ENCODE measurements around the gene TRMU. TPM values are rescaled to one million over a fixed set of nuclear protein-coding genes. Genes with fewer than 3 reads are reported as not detected.

Gene TRMU
- total and polyA plus RNA-seq, 2 donors (not counting 3 experiments of a cell fraction or from before 2014, with no cell fraction given): 42.4 to 65.7 TPM

- no peaks in the 10 kb centered on the region for H3K36me3 ChIP-seq (ENCODE audit: control insufficient read depth in 2 of 2, extremely low read depth in 1 of 2, insufficient read depth in 2 of 2, low read length in 2 of 2)
- no peaks in the 10 kb centered on the region for H3K9me3 ChIP-seq (replicated peaks; ENCODE audit: control insufficient read depth, insufficient read depth, low read length)
- BruUV-seq (replicated peaks): no TSS peak
- no peaks in the 10 kb centered on the region for H3K27me3 ChIP-seq (ENCODE audit: control insufficient read depth in 2 of 2, insufficient read depth in 2 of 2, low read length in 2 of 2)
- H3K79me2 ChIP-seq (ENCODE audit: control insufficient read depth, insufficient read depth, low read length): no peaks in the 10 kb centered on the region
- no peak overlapping the region for H3K27ac ChIP-seq (ENCODE audit: insufficient read depth, low read depth, low read length)
- no peak overlapping the region for H3K9ac ChIP-seq (replicated peaks; ENCODE audit: extremely low read depth, insufficient read depth, low read length)
- POLR2A ChIA-PET: no interaction called here
- H4K20me1 ChIP-seq (replicated peaks; ENCODE audit: control insufficient read depth, extremely low read depth, insufficient read depth, low read length): no peaks in the 10 kb centered on the region
- H3K9me1 ChIP-seq (replicated peaks; ENCODE audit: control insufficient read depth, extremely low read depth, insufficient read depth, low read length): no peaks in the 10 kb centered on the region
- FAIRE-seq: no peak
- CTCF ChIA-PET: interaction anchor here (1.2 kb wide), 1 partner anchor 14 kb away, joined by 8 read pairs; no protein-coding TSS in a partner anchor
- intact Hi-C loops (cut with micrococcal nuclease) (no loop called here), dilution Hi-C loops (cut with MboI; ENCODE audit: extremely low pct_ligation_motif_present, low sequenced_read_pairs) (no loop called here)
- TF ChIP-seq EZH2 (IDR thresholded peaks at IDR 0.05; ENCODE audit: borderline replicate concordance, low read depth, low read length, severe bottlenecking) (no peak), POLR2AphosphoS5 (IDR thresholded peaks at IDR 0.05; ENCODE audit: insufficient read depth, low read depth, low read length) (no peak), MYC (IDR thresholded peaks at IDR 0.05; ENCODE audit: low read depth, low read length) (no peak), JUN (IDR thresholded peaks at IDR 0.05; ENCODE audit: borderline replicate concordance, insufficient read depth, insufficient read length, low read depth) (no peak), CTCF (IDR thresholded peaks at IDR 0.05; ENCODE audit: extremely low read depth in 1 of 2, insufficient read depth in 1 of 2, low read depth in 1 of 2, low read length in 2 of 2) (no peak), FOS (IDR thresholded peaks at IDR 0.05; ENCODE audit: borderline replicate concordance, insufficient read depth, low read length) (no peak), GATA2 (IDR thresholded peaks at IDR 0.05; ENCODE audit: insufficient read depth, insufficient read length, low read depth, low read length) (no peak), MAX (IDR thresholded peaks at IDR 0.05; ENCODE audit: insufficient read depth, insufficient read length) (no peak), POLR2A (IDR thresholded peaks at IDR 0.05; ENCODE audit: low read depth, low read length) (no peak)
- H3K4me1 ChIP-seq (ENCODE audit: control insufficient read depth, extremely low read depth, insufficient read depth, low read length): no peaks in the 10 kb centered on the region
- no peak overlapping the region for H3K4me3 ChIP-seq (replicated peaks in 1 of 3; ENCODE audit: insufficient read depth in 1 of 3, low read depth in 1 of 3, low read length in 3 of 3)
- no peak overlapping the region for H2AFZ ChIP-seq (ENCODE audit: low read depth, low read length)
- DNase-seq (ENCODE audit: low read depth, low spot score): no peak
- no peak overlapping the region for H3K4me2 ChIP-seq (ENCODE audit: insufficient read depth, low read length)
Measured at GRCh38 chr22:46381731-46382130, 46.2 kb downstream of the TRMU start.

Data from endothelial cell of umbilical vein (primary cell).